HS-5 (cell line): ENCODE results near the gene NOS1AP.
A peak's percentile ranks its signal among the peaks of the same experiment; 100 is the strongest.

Experiments used
- DNase-seq: peaks from one replicate; pipeline ENCODE4 v3.0.0-alpha.2; 2012; ENCODE audit warnings: low read depth

NOS1AP gene

GRCh38 chr1:162256287-162256686 is 186.8 kb downstream of the NOS1AP start:
- DNase-seq: no peak

GRCh38 chr1:162258394-162258793 is 188.9 kb downstream of the NOS1AP start:
- no peak for DNase-seq

- DNase-seq: no peak
These were observed 190.5 kb downstream of the NOS1AP start for GRCh38 chr1:162259894-162260455.

GRCh38 chr1:162264108-162264507 is 194.6 kb downstream of the NOS1AP start:
- no peak for DNase-seq

- no peak for DNase-seq
These were observed 196.5 kb downstream of the NOS1AP start for GRCh38 chr1:162265983-162266382.

- DNase-seq: no peak
These were observed 200.7 kb downstream of the NOS1AP start for GRCh38 chr1:162270016-162270770.

- no peak for DNase-seq
These were observed 202.5 kb downstream of the NOS1AP start for GRCh38 chr1:162271972-162272371.

GRCh38 chr1:162272419-162272818 is 202.9 kb downstream of the NOS1AP start:
- DNase-seq: no peak

- no peak for DNase-seq
These were observed 206.2 kb downstream of the NOS1AP start for GRCh38 chr1:162275622-162276175.

GRCh38 chr1:162276493-162276892 is 207.0 kb downstream of the NOS1AP start:
- DNase-seq: peak; percentile 28

- no peak for DNase-seq
These were observed 209.6 kb downstream of the NOS1AP start for GRCh38 chr1:162279136-162279498.

GRCh38 chr1:162281426-162281825 is 211.9 kb downstream of the NOS1AP start:
- DNase-seq: no peak

GRCh38 chr1:162283657-162284056 is 214.2 kb downstream of the NOS1AP start:
- DNase-seq: no peak

GRCh38 chr1:162284206-162284955 is 214.9 kb downstream of the NOS1AP start:
- no peak for DNase-seq

- no peak for DNase-seq
These were observed 215.7 kb downstream of the NOS1AP start for GRCh38 chr1:162285149-162285561.

- DNase-seq: no peak
These were observed 221.5 kb downstream of the NOS1AP start for GRCh38 chr1:162291000-162291399.

- peak; percentile 42 for DNase-seq
These were observed 222.9 kb downstream of the NOS1AP start for GRCh38 chr1:162292422-162292849.

- DNase-seq: no peak
These were observed 223.7 kb downstream of the NOS1AP start for GRCh38 chr1:162293073-162293692.

- no peak for DNase-seq
These were observed 224.5 kb downstream of the NOS1AP start for GRCh38 chr1:162294015-162294414.

GRCh38 chr1:162297208-162297607 is 227.7 kb downstream of the NOS1AP start:
- no peak for DNase-seq

GRCh38 chr1:162298266-162298665 is 228.8 kb downstream of the NOS1AP start:
- no peak for DNase-seq

- DNase-seq: no peak
These were observed 229.5 kb downstream of the NOS1AP start for GRCh38 chr1:162299018-162299417.
